SK-MEL-5 (cell line): ENCODE data around the gene SCIN. TPM values are rescaled to one million over a fixed set of nuclear protein-coding genes. Genes with fewer than 3 reads are reported as not detected.

ENCODE experiments used
- DNase-seq: peaks from one replicate; pipeline ENCODE4 v3.0.0-alpha.2; 2016; ENCODE audit warnings: low read depth, low spot score
- in situ Hi-C: cut with HindIII; loops from 2 replicates; pipeline ENCODE4 v1.10.0; 2016; ENCODE audit warnings: low sequenced_read_pairs, high pct_unique_total_duplicates, low pct_unique_long_range_greater_than_20kb
- total RNA-seq: library from RNA; depleted of rRNA; stranded (reverse); fragments of >200 nt; shearing (Covaris generic); gene quantifications from 2 replicates; pipeline ENCODE4 v1.2.3, GENCODE V29; 2014

Gene SCIN
- total RNA-seq, 1 experiment from 2014 or later, result 0.34 TPM

DNA sequence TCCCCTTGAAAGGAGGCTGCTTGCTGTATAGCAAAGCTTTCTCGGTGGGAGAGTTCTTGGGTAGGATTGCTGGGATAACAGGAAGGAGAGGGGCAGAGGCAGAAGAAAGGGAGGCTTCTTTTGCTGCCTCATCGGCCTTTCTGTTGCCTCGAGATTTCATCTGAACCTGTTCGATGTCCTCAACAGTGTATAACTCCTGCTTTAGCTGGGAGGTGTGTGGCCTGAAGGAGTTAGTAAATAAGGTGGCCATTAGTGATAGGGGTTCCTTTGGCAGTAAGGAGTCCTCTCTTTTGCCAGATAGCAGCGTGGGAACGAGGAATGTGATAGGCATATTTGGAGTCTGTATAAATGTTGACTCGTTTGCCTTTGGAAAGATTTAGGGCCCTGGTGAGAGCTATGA is 20.0 kb downstream of the SCIN start:
- in situ Hi-C loops, result no loop called here

GRCh38 chr7:12594122-12594897 is 23.8 kb downstream of the SCIN start:
- no peak for DNase-seq
- in situ Hi-C loops, result no loop called here

More for the DNA sequence above, 20.0 kb downstream of the SCIN start:
- no peak for DNase-seq

GRCh38 chr7:12595148-12595547 is 24.6 kb downstream of the SCIN start:
- peak; percentile 43 for DNase-seq
- in situ Hi-C loops, result no loop called here

GRCh38 chr7:12596225-12596790 is 25.8 kb downstream of the SCIN start:
- in situ Hi-C loops, result no loop called here
- no peak for DNase-seq

DNA sequence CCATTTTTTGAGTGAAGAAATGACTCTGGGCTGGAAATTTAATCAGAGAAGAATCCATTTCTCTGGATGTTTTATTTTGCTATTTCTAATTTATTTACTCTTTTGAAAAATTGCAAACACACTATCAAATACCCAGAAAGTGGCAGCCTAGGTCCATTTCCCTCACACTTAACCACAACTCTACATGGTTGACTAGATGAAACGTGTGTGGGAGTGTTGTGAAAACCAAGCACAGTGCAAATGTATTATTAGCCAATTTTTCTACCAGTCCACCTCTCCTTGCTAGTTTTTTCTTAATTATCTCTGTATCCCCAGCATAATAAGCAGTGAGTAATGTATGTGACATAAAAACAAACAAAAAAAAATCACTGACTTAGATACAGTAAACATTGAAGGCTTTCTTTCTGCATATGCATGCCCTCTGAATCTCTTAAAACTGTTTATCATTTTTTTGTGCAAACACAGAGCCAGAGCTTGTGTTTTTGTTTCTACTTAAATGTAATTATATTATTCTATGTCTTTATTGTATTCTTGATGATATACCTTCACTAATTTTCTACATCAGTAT is 30.9 kb downstream of the SCIN start:
- in situ Hi-C loops, result no loop called here
- DNase-seq, result no peak

- no peak for DNase-seq
- in situ Hi-C loops, result no loop called here
These were observed 36.6 kb downstream of the SCIN start for GRCh38 chr7:12607134-12607533.

GRCh38 chr7:12609561-12609960 is 39.0 kb downstream of the SCIN start:
- in situ Hi-C loops, result no loop called here
- no peak for DNase-seq

- no peak for DNase-seq
- in situ Hi-C loops, result no loop called here
These were observed 40.4 kb downstream of the SCIN start for GRCh38 chr7:12610899-12611298.

GRCh38 chr7:12612622-12613021 is 42.1 kb downstream of the SCIN start:
- no peak for DNase-seq

DNA sequence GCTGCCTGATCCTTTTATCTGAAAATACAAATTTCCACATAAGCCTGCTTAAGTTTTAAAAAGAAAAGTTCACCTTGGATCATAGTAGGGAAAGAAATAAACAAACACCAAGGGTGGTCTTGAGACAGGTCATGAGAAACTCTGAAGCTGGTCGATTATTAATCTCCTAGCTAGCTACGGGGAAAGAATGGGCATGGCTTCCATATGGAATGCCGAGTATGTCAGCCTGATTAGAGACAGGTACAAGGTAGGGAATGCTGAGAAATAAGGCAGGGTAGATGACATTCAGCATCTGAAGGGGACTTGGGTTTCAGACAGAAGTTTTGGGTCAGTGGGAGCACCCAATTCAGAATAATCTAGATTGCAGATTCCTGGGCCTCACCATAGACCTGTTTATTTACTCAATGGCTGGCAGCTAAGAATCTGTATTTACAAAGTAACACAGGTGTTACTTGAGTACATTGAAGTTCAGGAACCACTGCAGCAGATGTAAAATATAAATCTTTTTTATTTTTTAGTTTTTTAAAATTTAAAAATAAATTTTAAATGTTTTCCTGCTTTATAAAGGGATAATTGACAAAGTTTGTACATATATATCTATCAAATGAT is 49.0 kb downstream of the SCIN start:
- in situ Hi-C loops, result no loop called here
- no peak for DNase-seq

More at GRCh38 chr7:12612622-12613021, 42.1 kb downstream of the SCIN start:
- in situ Hi-C loops, result no loop called here

- in situ Hi-C loops, result no loop called here
- no peak for DNase-seq
These were observed 49.9 kb downstream of the SCIN start for GRCh38 chr7:12620371-12620770.

- peak; percentile 89 for DNase-seq
- in situ Hi-C loops, result no loop called here
These were observed 52.7 kb downstream of the SCIN start for GRCh38 chr7:12623223-12623622.

DNA sequence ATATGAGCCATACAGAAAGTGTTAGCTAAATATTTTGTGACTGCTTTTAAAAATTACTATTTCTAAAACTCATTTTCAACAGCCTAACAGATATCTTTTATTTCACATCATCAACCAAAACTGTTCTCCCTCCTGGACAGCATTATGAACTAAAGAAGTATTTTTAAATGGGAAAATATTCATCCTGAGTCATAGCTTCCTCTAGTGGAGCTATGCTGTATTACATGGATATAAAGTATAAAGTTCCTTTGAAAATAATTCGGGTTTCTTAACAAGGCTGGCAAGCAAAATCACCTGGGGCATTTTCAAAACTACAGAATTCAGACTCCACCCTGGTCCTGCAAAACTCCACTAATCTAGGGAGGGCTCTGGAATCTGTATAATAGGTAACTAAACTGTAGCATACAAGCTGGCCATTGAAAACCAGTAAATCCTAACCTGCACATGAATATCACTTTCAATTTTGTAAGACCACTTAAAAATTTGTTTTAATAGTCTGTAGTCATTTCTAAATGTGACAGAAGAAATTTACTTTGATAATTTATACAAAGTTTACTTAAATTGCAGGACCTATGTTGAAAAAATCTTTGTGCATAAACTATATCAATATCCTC is 53.5 kb downstream of the SCIN start:
- in situ Hi-C loops, result no loop called here
- DNase-seq, result peak; percentile 84

DNA sequence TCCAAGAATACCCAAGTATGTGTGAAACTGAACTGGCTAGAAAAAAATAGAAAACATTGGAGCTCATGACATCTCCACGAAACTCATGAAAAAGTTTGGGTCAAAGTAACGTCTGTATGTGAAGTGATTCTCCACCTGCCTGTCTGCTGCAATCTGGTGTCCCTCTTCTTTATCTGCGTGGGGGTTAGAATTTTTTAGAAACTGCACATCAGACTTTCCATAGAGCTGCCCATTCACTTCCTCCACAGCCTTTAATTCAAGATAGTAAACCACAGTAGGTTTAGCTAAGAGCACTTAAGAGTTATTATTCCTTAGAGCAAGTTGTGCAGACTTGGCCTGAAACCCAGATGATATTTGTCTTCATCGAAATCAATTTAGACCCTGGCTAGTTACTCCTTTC is 55.3 kb downstream of the SCIN start:
- DNase-seq, result no peak
- in situ Hi-C loops, result no loop called here

DNA sequence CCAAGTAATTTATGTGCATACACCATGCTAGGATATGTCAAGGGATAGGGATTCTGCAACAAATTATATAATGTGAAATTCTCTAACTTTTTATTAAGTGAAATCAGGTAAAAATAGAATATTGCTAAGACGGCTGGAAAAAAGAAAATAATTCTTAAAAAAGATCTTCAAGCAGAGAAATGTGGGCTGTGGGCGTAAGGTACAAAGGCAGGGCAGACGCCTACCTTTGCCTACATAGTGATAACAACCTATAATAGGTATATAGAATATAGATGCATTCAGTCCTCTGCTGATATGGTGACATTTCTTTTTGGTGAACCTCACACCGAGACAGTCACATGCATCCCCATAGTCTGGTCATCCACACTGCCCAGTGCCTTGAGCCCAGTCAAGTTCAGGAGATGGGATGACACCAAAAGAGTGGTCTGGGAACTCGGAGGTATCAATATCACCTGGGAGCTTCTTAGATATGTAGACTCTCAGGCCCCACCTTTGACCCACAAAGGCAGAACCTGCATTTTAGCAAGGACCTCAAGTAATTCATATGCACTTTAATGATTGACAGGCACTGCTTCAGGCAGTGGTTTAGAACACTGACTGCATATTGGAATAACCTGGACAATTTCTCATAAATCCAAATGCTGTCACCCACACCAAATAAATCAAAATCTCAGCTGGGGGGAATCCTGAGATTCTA is 59.4 kb downstream of the SCIN start:
- DNase-seq, result no peak
- in situ Hi-C loops, result no loop called here

GRCh38 chr7:12630513-12630819 is 59.9 kb downstream of the SCIN start:
- in situ Hi-C loops, result no loop called here
- no peak for DNase-seq

GRCh38 chr7:12633582-12633981 is 63.1 kb downstream of the SCIN start:
- no peak for DNase-seq
- in situ Hi-C loops, result no loop called here

DNA sequence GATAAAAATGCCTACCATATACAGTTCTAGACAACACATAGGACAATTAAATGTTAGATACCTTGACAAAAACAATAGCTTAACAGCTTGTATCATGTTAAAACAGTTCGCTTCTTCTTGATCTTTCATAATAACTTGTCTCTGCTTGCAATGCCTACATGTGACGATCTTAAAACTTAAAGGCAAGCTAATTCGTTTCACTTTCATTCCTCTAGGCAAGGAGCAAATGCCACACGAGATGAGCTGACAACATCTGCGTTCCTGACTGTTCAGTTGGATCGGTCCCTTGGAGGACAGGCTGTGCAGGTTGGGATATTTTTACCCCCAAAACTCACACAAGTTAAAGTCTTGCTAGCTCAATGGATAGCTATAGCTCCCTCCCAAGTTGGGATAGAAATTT is 65.3 kb downstream of the SCIN start:
- in situ Hi-C loops, result no loop called here
- DNase-seq, result peak; percentile 50
